Hepatocyte (in vitro differentiated cells): ENCODE results near the gene RBFOX2.

ENCODE experiments used
- CTCF ChIP-seq: fragments of 200-600 bp; sonication (generic); IDR thresholded peaks from 2 replicates; pipeline ENCODE4 v1.5.1; 2016; ENCODE audit warnings: antibody characterized with exemption, mild to moderate bottlenecking; ENCODE audit not compliant: poor library complexity
- EZH2phosphoT487 ChIP-seq: fragments of 200-600 bp; sonication (generic); IDR thresholded peaks from one replicate; pipeline ENCODE4 v1.6.1; 2018; ENCODE audit warnings: antibody characterized with exemption, mild to moderate bottlenecking, low read depth, moderate library complexity; ENCODE audit not compliant: unreplicated experiment, severe bottlenecking

GRCh38 chr22:35846804-35847203 is 181.8 kb downstream of the RBFOX2 start:
- no peak for TF ChIP-seq CTCF
- no peak for TF ChIP-seq EZH2phosphoT487
